Measurements from ENCODE around the gene RPUSD2.

DNA sequence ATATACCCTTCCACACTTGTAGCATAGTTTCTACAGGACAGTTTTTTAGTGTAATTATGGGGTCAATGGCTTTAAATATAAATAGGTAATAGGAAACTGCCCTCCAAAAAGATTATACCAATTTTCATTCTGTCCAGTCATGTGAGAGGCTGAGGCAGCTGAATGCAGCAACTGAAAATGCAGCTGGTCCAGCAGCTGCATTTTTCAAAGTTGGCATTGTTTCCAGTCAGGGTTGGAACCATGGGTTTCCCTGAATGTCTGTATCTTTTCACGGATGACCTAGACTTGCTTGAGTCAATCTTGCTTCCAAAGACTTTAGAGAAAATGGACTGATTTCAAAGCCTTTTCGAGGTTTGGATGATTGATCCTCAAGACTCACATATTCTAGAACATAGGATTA, 15.1 kb downstream of the RPUSD2 start:
- TF ChIP-seq POLR2AphosphoS5 (IDR thresholded peaks at IDR 0.05) (no peak), POLR2A (IDR thresholded peaks at IDR 0.05; ENCODE audit: low read depth) (no peak), EP300 (IDR thresholded peaks at IDR 0.05) (no peak)
- TF ChIP-seq, protein P1, sequence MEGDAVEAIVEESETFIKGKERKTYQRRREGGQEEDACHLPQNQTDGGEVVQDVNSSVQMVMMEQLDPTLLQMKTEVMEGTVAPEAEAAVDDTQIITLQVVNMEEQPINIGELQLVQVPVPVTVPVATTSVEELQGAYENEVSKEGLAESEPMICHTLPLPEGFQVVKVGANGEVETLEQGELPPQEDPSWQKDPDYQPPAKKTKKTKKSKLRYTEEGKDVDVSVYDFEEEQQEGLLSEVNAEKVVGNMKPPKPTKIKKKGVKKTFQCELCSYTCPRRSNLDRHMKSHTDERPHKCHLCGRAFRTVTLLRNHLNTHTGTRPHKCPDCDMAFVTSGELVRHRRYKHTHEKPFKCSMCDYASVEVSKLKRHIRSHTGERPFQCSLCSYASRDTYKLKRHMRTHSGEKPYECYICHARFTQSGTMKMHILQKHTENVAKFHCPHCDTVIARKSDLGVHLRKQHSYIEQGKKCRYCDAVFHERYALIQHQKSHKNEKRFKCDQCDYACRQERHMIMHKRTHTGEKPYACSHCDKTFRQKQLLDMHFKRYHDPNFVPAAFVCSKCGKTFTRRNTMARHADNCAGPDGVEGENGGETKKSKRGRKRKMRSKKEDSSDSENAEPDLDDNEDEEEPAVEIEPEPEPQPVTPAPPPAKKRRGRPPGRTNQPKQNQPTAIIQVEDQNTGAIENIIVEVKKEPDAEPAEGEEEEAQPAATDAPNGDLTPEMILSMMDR (IDR thresholded peaks at IDR 0.05): no peak
